VCaP (cell line): ENCODE data around the gene GPRIN3.

ENCODE experiments used
- H3K27ac ChIP-seq: fragments of 450-650 bp; 2 replicates; pipeline ENCODE4 v1.5.1; 2017
- CTCF ChIP-seq: fragments of 450-650 bp; conservative IDR thresholded peaks from 2 replicates; pipeline ENCODE4 v1.5.1; 2017; ENCODE audit warnings: mild to moderate bottlenecking, moderate library complexity

GPRIN3 gene

DNA sequence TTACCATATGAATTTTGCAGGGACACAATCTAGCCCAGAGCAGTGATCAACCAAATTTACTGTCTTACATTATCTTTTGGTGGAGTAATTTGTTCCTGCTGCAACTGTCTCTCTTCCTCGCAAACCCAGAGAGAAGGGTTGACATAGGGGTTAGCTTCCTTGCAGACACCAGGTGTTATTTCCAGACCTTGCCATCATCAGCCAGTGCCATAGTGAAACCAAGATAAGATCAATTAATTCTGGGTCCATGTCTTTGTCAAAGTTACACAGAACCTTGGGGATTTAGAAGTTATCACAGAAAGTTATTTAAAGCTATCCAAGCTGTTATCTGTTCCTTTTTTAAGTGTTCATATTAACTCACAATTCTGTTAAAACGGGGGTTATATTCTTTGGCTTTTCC lies 23.6 kb upstream of the GPRIN3 start:
- TF ChIP-seq CTCF: no peak
- no peak overlapping the region for H3K27ac ChIP-seq

DNA sequence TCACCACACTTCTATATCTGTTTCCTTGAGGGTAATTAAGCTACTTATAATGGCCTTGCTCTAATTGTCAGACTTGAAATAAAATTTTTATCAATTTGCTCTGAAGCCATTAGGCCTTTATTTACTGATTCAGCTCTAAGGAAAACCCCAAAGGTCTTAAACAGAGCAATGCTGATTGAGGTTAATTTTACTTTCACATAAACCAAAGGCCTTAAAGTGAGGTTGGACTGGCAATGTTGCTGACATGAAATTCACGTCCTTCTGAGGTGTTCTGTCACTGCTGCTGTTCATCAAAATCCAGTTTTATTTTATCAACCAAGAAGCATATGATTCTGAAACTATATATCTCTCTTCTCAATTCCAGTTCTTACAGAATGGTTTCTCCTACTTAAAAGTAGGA lies 21.7 kb upstream of the GPRIN3 start:
- TF ChIP-seq CTCF: no peak
- H3K27ac ChIP-seq: no peak overlapping the region

GRCh38 chr4:89324671-89325070 lies 17.1 kb upstream of the GPRIN3 start:
- TF ChIP-seq CTCF: no peak
- H3K27ac ChIP-seq: no peak overlapping the region

- no peak overlapping the region for H3K27ac ChIP-seq
- TF ChIP-seq CTCF: no peak
Measured at GRCh38 chr4:89322671-89323070, 15.1 kb upstream of the GPRIN3 start.

DNA sequence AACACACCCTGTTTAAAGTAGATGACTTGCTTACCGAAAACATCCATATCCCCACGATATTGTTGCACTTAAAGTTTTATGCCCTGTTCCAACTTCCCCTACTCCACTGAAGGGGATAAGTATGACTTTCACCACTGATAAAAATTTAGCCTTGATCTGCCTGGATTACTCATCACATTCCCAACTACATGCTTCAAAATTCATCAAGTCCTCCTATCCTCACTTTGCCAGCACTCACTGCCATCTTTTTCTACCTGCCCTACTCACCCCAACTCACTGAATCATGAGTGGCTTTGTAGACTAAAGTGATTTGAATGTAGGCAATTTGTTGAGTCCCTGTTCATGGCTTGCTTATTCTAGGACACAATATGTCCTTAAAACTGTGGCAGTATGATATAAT lies 12.2 kb upstream of the GPRIN3 start:
- no peak for TF ChIP-seq CTCF
- H3K27ac ChIP-seq: no peak overlapping the region

- TF ChIP-seq CTCF: no peak
- H3K27ac ChIP-seq: no peak overlapping the region
Measured at GRCh38 chr4:89316931-89317366, 9.3 kb upstream of the GPRIN3 start.

GRCh38 chr4:89316211-89316610 lies 8.6 kb upstream of the GPRIN3 start:
- TF ChIP-seq CTCF: no peak
- H3K27ac ChIP-seq: no peak overlapping the region

DNA sequence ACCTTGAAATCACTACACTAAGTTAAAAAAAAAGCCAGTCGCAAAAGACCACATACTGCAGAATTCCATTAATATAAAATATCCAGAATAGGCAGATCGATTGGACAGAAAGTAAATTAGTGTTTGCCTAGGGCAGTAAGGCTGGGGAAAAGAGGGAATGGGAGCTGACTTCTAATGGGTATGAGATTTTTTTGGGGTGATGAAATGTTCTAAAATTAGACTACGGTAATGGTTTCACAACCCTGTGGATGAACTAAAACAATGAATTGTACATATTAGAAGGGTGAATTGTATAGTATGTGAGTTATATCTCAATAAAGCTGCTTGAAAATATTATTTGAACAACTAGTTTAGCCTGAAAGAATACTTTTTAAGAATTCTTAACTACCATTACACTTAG lies 6.7 kb upstream of the GPRIN3 start:
- no peak for TF ChIP-seq CTCF
- H3K27ac ChIP-seq: no peak overlapping the region
